ENCODE measurements around the gene ABHD2. TPM values are rescaled to one million over a fixed set of nuclear protein-coding genes. Genes with fewer than 3 reads are reported as not detected.

The ABHD2 gene
- total RNA-seq, 2 experiments from 2014 or later: 16.1 to 22.8 TPM

- intact Hi-C loops (cut with micrococcal nuclease; ENCODE audit: unreplicated experiment): no loop called here
- CTCF ChIA-PET (ENCODE audit: unreplicated experiment): interaction anchor here (1.0 kb wide), 1 partner anchor 39 kb away, joined by 5 read pairs; no protein-coding TSS in a partner anchor
- no peaks in the 10 kb centered on the region for H3K79me2 ChIP-seq (ENCODE audit: insufficient read depth, low read depth, low read length)
Observed at GRCh38 chr15:89111961-89112340, 23.7 kb downstream of the ABHD2 start.

GRCh38 chr15:89112341-89112971, 24.2 kb downstream of the ABHD2 start:
- H4K20me1 ChIP-seq (ENCODE audit: insufficient read depth, low read length): no peaks in the 10 kb centered on the region
- no peak overlapping the region for H3K4me3 ChIP-seq (ENCODE audit: low read depth, low read length, poor library complexity, severe bottlenecking)
- intact Hi-C loops (cut with micrococcal nuclease; ENCODE audit: unreplicated experiment): no loop called here
- ChIA-PET POLR2A (interaction anchor here (0.6 to 2.4 kb wide), 3 partner anchors 14 to 146 kb away, joined by 3 to 9 read pairs (median 3); no protein-coding TSS in a partner anchor), CTCF (ENCODE audit: unreplicated experiment) (interaction anchor here (1.0 kb wide), 1 partner anchor 39 kb away, joined by 5 read pairs; no protein-coding TSS in a partner anchor)
- no peaks in the 10 kb centered on the region for H3K79me2 ChIP-seq (ENCODE audit: insufficient read depth, low read depth, low read length)
- H3K4me1 ChIP-seq (ENCODE audit: insufficient read depth, low read length, poor library complexity, severe bottlenecking): peaks cover 9% of the 10 kb centered on the region
- H3K9me2 ChIP-seq (ENCODE audit: insufficient read depth, low read length): no peaks in the 10 kb centered on the region
- H3K27ac ChIP-seq (ENCODE audit: low read depth, low read length, poor library complexity, severe bottlenecking): no peak overlapping the region
- no peak overlapping the region for H3K4me2 ChIP-seq (ENCODE audit: low read length)
- no peaks in the 10 kb centered on the region for H3K9me3 ChIP-seq (ENCODE audit: low read length)
- TF ChIP-seq CTCF (conservative IDR thresholded peaks at IDR 0.05; ENCODE audit: low read length) (no peak), EZH2phosphoT487 (IDR thresholded peaks at IDR 0.05; ENCODE audit: borderline replicate concordance, low read depth, low read length) (no peak)
- peaks cover 3% of the 10 kb centered on the region; the same call in 1 of the 2 replicates for H3K36me3 ChIP-seq (ENCODE audit: insufficient read depth, low read length)
- no peak for DNase-seq (ENCODE audit: low spot score)
- no TSS peak for BruUV-seq (replicated peaks)
- no peak overlapping the region for H2AFZ ChIP-seq (ENCODE audit: low read length)

More at GRCh38 chr15:89111961-89112340, 23.7 kb downstream of the ABHD2 start:
- H3K4me2 ChIP-seq (ENCODE audit: low read length): no peak overlapping the region
- no peak overlapping the region for H3K27ac ChIP-seq (ENCODE audit: low read depth, low read length, poor library complexity, severe bottlenecking)
- TF ChIP-seq EZH2phosphoT487 (IDR thresholded peaks at IDR 0.05; ENCODE audit: borderline replicate concordance, low read depth, low read length): no peak
- no peak for TF ChIP-seq CTCF (conservative IDR thresholded peaks at IDR 0.05; ENCODE audit: low read length)
- no peaks in the 10 kb centered on the region for H4K20me1 ChIP-seq (ENCODE audit: insufficient read depth, low read length)
- POLR2A ChIA-PET: interaction anchor here (0.6 to 2.4 kb wide), 2 partner anchors 13 to 145 kb away, joined by 3 to 9 read pairs; no protein-coding TSS in a partner anchor
- H2AFZ ChIP-seq (ENCODE audit: low read length): no peak overlapping the region
- no peaks in the 10 kb centered on the region; the same call in 1 of the 2 replicates for H3K36me3 ChIP-seq (ENCODE audit: insufficient read depth, low read length)
- peaks cover 9% of the 10 kb centered on the region for H3K4me1 ChIP-seq (ENCODE audit: insufficient read depth, low read length, poor library complexity, severe bottlenecking)
- H3K4me3 ChIP-seq (ENCODE audit: low read depth, low read length, poor library complexity, severe bottlenecking): no peak overlapping the region
- H3K9me2 ChIP-seq (ENCODE audit: insufficient read depth, low read length): no peaks in the 10 kb centered on the region
- H3K9me3 ChIP-seq (ENCODE audit: low read length): no peaks in the 10 kb centered on the region
- DNase-seq (ENCODE audit: low spot score): no peak
- BruUV-seq (replicated peaks): no TSS peak

All from OCI-LY7 (cell line).